Measurements from ENCODE around the gene ZMYND11. TPM values are rescaled to one million over a fixed set of nuclear protein-coding genes. Genes with fewer than 3 reads are reported as not detected.
"Not testable (repeated sequence)": the region's sequence is repeated elsewhere in the genome, so short reads cannot be mapped to it uniquely, and the experiment has no call there.

The ZMYND11 gene
- total RNA-seq, 1 experiment from 2014 or later: 37.8 TPM

DNA sequence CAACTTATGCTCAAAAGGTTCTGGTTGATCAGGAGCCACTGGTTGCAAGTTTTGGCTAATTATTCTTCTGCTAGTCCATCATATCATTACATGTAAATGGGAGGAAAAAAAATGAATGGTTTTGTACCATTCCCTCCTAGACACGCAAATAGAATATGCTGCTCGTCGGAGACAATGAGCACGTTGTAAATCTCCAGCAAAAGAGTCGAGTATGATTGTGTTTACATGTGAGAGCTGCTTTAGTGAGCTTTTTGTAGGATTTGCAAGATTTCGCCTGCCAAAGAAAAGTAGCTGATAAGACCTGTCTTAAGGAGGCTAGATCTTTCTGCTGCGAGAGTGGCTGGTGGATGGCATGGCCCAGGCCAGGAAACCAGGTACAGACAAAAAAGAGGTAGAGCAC is 109.0 kb downstream of the ZMYND11 start:
- DNase-seq (ENCODE audit: low read depth): no peak

DNA sequence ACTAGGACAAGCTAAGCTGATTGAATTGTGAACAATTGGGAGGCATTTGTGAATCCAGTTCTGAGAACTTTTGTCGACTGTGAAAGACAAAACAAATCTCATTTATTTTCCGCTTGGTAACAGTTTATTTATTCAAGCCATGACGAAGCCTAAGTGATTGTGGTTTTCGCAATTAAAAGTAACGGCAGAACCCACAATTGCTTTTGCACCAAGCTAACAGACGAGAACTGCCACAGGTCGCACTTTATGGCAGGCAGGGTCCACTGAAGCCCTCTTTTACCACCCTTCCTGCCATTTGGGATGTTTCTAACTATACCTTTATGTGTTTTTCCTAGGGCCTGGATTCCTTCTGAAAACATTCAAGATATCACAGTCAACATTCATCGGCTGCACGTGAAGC is 111.2 kb downstream of the ZMYND11 start:
- no peak for DNase-seq (ENCODE audit: low read depth)

DNA sequence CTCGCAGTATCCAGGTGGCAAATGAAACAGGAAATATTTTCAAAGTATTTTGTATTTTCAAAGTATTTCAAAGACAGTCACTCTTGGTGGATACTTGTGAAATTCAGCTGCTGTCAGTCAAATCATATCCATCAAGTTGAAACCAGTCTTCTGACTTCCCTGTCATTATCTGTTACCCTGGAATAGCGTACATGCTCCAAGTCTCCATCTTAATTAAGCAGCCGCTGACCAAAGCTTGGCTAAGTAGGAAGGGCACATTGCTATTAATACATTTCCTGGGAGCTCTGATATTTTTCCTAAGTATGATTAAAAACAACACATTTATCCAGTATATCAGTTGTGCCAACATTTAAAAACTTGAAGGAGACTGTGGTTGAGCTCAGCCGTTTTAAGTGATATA is 112.2 kb downstream of the ZMYND11 start:
- no peak for DNase-seq (ENCODE audit: low read depth)

DNA sequence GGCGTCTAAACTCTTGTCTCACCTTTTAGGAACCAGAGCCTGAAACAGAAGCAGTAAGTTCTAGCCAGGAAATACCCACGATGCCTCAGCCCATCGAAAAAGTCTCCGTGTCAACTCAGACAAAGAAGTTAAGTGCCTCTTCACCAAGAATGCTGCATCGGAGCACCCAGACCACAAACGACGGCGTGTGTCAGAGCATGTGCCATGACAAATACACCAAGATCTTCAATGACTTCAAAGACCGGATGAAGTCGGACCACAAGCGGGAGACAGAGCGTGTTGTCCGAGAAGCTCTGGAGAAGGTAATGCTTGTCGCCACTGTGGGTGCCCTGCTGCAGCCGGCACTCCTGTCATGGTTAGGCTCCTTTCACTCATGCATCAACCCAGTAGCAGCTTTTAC is 113.1 kb downstream of the ZMYND11 start:
- no peak for DNase-seq (ENCODE audit: low read depth)

DNA sequence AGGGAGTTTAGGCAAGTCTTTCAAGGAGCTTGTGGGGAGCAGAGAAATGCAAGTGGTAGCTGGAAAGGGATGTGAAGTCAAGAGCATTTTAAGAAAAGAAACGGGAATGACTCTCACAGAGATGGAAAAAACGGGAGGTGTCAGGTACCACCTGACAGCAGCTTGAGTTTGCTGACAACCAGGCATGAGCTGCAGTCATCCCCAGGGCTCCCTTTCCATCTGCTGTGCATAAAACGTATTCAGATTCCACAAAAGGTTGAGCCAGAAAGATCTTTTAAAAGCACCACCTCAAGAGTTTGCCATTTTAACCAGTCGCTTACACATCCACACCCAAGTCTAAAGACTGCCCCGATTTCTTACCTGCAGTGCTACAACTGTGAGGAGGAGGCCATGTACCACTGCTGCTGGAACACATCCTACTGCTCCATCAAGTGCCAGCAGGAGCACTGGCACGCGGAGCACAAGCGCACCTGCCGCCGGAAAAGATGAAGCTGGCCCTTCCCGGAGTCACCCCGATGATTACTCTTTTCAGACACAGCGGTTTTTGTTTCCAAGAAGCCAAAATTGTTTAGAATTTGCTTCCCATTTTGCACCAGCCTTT is 116.8 kb downstream of the ZMYND11 start:
- DNase-seq (ENCODE audit: low read depth): no peak

DNA sequence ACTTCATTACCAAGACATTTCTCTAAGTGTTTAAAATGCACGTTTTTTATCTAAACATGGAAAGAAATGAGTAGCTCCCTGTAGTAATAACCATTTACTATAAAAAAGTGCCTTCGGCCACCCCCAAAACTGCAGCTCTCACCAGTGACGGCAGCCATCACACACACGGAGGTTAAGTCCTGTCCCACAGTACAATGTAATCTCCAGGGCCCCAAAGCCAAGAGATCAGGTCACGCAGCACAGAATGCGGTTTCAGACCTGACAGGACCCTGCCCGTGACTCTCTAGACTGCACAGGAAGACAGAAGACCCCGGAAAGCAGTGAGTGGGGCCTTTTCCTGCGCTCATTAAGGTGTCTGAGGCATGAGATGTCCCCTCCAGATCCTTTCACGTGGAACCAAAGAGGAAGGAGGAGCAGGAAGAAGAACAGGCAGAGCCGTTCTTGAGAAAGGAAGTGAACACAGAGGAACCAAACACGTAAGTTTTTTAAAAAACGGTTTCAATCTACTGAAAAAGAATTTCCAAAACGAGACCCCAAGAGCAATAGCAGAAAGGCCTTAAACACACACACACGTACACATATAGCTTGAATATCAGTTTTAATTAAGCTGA is 125.7 kb downstream of the ZMYND11 start:
- no peak for DNase-seq (ENCODE audit: low read depth)

DNA sequence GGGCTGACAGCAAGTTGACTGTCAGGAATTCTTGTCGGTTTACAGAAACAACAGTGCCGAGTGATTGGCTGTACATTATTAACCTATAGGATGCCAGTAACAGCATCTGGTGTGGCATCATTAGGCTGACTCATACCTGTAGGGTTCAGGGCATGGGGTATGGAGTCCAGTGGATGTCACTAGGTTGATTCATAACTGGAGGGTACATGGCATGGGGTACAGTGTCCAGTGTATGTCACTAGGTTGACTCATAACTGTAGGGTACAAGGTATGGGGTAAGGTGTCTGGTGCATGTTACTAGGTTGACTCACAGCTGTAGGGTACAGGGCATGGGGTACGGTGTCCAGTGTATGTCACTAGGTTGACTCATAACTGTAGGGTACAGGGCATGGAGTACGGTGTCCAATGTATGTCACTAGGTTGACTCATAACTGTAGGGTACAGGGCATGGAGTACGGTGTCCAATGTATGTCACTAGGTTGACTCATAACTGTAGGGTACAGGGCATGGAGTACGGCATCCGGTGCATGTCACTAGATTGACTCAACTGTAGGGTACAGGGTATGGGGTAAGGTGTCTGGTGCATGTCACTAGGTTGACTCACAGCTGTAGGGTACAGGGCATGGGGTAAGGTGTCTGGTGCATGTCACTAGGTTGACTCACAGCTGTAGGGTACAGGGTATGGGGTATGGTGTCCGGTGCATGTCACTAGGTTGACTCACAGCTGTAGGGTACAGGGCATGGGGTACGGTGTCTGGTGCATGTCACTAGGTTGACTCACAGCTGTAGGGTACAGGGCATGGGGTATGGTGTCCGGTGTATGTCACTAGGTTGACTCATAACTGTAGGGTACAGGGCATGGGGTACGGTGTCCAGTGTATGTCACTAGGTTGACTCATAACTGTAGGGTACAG is 129.2 kb downstream of the ZMYND11 start:
- DNase-seq (ENCODE audit: low read depth): peak; percentile 29

DNA sequence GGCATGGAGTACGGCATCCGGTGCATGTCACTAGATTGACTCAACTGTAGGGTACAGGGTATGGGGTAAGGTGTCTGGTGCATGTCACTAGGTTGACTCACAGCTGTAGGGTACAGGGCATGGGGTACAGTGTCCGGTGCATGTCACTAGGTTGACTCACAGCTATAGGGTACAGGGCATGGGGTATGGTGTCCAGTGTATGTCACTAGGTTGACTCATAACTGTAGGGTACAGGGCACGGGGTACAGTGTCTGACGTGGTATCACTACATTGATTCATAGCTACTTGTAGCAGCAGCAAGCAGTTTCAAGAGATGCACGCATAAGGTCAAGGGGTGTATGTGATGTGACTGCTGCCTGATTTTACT is 129.8 kb downstream of the ZMYND11 start:
- peak; percentile 35 for DNase-seq (ENCODE audit: low read depth)

DNA sequence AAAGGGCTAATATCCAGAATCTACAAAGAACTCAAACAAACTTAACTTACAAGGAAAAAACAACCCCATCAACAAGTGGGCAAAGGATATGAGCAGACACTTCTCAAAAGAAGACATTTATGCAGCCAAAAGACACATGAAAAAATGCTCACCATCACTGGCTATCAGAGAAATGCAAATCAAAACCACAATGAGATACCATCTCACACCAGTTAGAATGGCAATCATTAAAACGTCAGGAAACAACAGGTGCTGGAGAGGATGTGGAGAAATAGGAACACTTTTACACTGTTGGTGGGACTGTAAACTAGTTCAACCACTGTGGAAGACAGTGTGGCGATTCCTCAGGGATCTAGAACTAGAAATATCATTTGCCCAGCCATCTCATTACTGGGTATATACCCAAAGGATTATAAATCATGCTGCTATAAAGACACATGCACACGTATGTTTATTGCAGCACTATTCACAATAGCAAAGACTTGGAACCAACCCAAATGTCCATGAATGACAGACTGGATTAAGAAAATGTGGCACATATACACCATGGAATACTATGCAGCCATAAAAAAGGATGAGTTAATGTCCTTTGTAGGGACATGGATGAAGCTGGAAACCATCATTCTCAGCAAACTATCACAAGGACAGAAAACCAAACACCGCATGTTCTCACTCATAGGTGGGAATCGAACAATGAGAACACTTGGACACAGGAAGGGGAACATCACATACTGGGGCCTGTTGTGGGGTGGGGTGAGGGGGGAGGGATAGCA is 130.7 kb downstream of the ZMYND11 start:
- not testable (repeated sequence) for DNase-seq (ENCODE audit: low read depth)

DNA sequence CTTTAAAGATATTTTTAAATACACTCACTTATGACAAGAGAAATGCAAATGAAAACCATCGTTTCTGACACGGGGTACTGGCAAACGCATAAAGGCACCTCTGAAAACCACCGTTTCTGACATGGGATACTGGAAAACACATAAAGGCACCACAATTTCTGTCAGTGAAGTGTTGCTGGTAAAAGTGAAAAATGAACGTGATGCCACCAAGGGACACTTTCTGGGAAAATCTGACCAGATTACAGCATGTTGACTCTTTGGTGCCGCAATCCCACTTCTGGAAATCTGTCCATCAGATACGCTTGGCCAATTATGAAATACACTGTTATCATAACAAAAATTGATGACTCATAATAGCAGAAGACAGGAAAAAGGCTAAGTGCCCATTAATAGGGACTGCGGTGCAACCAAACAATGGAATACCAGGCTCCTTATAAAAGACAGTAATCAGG is 131.7 kb downstream of the ZMYND11 start:
- no peak for DNase-seq (ENCODE audit: low read depth)

DNA sequence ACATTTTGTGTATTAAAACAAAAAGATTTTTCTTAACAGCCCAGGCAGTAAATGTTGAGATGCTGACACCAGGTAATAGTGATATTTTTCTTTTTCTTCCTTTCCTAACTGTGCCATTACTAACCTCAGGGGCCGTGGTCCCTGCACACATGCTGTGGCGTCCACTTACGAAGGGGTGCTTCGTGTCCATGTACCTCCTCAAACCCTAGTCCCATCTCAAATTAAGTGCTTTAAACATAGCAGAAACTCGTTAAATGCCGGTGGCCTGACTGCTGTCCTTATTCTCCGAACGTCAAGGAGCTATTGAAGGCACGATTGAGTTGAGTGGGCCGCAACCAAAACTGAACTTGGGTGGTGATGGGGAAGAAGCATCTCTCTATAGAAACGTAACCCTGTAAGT is 132.4 kb downstream of the ZMYND11 start:
- DNase-seq (ENCODE audit: low read depth): no peak

DNA sequence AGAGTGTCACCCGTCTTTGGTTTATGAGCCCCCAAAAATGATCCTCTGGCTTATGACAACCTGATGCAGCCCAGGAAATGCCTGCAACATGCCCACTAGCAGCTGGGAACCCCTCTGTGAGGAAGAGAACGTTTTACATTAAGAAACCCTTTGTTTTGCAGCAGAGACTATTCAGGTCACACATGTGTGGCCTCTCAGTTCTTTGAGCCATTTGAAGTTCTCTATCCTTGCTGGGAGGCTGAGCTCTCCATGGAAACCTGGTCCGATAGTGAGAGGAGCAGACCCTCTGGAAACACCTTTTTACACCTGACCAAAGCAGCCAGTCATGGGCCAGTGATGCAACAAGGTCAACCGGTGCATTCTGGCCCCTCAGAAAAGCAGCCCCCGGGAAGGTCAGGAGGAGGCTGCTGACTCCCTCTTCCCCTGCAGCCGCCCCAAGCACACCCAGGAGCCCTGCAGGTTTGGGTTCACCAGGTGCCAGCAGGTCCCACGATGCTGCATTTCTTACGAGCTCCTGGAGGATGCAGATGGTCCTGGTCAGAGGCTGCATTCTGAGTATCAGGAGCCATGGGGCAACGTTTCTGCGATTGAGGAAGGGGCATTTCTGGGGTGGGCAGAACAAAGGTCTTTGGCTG is 134.3 kb downstream of the ZMYND11 start:
- no peak for DNase-seq (ENCODE audit: low read depth)

DNA sequence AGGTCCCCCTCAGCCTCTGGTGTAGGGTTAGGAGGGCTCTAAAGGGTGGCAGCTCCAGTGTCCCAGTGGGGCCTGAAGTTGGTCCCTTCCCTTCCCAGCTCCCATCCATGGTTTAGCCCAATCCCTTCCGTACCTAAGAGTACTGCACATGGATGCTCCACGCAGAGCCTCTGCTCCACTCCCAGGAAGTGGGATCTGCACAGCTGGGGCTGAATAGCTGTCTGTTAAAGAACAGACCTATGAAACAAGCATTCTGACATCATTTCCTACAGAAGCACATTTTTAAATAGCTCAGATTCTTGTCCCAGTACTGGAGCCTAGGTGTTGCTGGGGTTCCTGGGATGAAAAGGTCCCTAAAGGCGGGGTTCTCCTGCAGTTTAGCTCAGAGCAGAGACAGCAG is 135.9 kb downstream of the ZMYND11 start:
- DNase-seq (ENCODE audit: low read depth): peak; percentile 31

DNA sequence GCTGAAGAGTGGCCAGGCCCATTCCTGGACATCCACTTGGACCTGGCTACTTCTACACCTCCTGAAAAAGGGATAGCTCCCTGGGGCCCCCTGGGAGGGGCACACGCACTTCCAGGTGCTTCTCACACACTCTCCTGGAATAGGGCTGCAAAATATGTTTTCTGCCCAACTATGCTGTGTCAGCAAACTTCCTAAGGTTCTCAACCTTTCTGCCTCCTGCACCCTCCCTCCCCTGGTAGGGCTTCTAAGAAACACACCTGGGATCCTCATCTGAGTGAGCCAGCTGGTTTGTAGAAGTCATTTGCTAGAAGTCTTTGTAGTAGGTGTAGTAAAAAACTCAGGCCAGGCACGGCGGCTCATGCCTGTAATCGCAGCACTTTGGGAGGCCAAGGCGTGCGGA is 136.5 kb downstream of the ZMYND11 start:
- no peak for DNase-seq (ENCODE audit: low read depth)

DNA sequence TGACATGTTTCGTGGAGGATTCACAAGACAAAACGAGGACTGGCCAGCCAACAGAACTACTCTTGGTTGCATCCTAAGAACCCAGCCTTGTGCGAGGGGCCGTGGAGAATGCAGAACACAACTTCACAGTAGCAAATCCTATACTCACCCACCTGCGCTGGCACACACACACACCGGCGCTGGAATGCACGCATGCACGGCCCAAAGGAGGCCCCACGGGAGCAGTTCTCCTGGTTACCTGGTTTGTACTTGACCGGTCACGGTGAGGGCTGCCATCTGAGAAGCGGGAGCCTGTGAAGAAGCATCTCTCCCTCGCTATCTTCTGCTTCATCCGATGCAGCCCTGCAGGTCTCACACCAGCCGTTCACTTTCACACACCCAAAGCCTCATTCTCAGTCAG is 137.8 kb downstream of the ZMYND11 start:
- no peak for DNase-seq (ENCODE audit: low read depth)

DNA sequence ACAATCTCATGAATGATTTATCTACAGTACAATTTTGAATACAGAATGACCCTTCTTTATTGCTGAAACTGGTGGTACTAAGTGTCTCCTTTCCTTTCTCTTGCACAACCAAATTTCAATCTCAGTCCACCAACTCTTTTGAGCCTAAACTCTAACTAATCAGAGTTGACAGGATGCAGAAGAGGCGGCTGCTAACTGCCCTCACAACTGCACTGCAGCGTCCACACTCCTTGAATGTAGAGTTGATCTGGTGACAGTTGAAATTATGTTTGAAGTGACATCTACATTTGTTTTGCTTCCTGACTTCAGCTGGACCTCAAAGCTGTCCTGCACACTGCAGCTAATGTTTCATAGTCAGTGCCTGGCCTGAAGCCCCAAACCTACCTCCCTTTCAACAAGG is 139.6 kb downstream of the ZMYND11 start:
- DNase-seq (ENCODE audit: low read depth): no peak

DNA sequence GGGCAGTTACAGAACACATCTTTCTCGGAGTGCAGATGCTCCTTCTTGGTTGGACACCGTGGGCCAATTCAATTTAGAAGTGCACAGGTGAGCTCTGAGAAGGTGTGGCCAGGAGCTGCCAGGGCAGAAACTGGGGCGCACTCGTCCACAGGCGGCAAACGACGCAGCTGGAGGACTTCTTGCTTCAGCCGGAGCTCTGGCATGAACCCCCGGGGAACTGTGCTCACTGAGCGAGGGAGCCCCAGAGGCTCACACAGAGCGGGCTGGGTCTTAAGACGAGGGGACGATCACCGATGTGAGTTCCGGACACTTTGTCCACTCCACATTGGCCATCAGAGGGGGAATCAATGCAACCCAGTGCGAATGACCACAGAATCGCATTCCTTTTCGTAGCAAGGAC is 140.4 kb downstream of the ZMYND11 start:
- DNase-seq (ENCODE audit: low read depth): no peak

DNA sequence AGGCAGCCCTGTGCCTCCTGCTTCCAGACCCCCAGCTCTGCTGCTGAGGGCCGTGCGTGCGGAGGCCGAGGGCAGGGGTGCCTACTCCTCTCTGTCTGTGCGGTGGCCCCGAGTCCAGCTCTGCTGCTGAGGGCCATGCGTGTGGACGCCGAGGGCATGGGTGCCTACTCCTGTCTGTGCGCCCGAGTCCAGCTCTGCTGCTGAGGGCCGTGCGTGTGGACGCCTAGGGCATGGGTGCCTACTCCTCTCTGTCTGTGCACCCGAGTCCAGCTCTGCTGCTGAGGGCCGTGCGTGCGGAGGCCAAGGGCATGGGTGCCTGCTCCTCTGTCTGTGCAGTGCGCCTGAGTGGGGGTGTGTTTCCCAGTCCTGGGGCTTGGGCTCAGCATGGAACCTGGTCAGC is 142.7 kb downstream of the ZMYND11 start:
- no peak for DNase-seq (ENCODE audit: low read depth)

DNA sequence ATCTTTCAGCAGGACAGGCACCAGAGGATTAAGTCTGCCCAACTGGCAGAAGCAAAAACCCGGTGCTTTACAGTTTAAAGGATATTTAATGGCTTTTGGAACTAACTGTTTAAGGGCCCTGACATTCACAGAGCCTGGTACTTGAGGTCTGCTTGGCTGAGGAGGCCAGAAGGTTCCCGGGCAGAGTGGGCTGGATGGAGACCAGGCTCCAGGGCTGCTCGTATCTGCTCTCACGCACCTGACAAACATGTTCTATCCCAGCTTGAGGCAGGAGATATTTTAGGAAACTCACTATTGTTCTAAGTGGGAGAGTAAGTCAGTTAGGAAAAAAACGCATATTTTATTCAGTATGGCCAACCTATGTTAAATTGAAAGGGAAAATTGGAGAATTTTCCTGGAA is 143.5 kb downstream of the ZMYND11 start:
- DNase-seq (ENCODE audit: low read depth): no peak

DNA sequence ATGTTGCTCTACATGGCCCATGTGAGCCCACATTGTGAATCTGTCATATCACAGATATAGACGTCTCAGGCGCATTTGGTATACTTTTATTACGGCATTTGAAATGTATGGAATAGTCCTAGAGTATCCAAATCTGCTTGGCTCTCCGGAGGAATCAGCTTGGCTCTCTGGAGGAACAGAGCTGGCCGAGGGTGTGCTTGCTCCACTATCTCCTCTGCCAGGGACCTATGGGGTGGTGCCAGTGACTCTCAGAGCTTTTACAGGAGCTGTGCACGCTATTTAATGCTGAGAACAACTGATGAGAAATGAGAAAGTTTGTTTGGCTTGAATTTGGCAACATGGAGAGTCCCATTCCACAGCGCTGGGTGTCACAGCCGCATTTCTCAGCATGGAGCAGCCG is 144.0 kb downstream of the ZMYND11 start:
- no peak for DNase-seq (ENCODE audit: low read depth)

DNA sequence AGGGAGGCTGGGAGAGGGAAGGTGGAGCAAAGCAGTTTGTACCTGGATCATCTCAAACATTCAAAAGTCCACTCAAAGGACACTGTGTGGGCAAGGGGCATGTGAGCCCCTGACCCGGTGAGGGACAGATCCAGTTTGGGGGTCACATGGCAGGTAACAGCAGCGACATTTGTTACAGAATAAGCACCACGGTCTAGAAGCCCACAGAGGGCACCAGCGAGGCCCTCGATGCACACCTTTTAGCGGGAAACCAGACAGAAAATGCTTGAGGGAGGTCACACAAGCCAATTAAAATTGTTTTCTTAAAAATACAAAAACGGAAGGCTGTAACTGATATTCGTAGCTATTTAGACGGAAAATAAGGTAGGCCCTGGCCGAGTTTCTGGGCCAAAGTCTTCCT is 144.4 kb downstream of the ZMYND11 start:
- no peak for DNase-seq (ENCODE audit: low read depth)
